HG02970 (cell line): ENCODE data around the gene CXCL1.

Source experiments
- ATAC-seq: cut with Tn5 transposase; IDR thresholded peaks from one replicate; pipeline ENCODE4 v1.9.1; 2021; ENCODE audit warnings: mild to moderate bottlenecking, moderate library complexity, moderate number of reproducible peaks; ENCODE audit not compliant: unreplicated experiment, low FRiP score

Gene CXCL1

GRCh38 chr4:73850261-73850970, 18.8 kb upstream of the CXCL1 start:
- ATAC-seq = no peak

GRCh38 chr4:73851293-73851692, 17.9 kb upstream of the CXCL1 start:
- ATAC-seq = no peak

DNA sequence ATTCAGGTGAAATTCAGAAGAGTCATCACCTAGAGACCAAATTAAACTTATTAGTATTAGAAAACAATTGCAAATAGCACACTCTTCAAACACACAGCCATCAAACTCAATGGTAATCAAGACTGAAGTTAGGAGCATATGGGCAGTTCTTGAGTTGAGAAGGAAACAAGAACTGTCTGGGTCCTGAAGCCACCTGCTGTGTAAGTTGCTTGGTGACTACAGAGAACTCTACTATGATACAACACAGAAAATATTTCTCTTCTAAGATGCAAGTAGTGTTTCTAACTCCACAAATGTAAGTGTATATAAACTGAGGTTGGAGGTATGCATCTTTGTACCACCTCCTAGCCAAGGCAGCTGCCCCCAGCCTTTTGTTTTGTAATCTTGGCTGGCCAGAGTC, 16.4 kb upstream of the CXCL1 start:
- ATAC-seq = no peak

DNA sequence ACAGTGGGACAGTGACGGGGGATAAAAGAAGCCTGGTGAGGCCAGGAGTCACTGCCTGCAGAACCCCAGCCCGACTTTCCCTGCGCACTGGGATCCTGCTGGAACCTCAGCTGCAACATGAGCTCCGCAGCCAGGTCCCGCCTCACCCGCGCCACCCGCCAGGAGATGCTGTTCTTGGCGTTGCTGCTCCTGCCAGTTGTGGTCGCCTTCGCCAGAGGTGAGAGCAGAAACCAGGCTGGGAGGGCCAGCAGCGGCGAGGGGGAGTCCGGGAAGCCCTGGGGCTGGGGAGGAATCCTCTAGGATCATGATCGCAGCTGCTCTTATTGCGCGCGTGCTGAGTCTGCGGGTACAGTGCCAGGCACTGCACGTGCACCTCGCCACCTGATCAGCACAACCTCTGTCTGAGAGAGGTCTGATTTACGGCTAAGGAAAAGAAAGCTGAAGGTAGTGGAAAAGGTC, 15.9 kb upstream of the CXCL1 start, which contains the start of gene PF4V1:
Gene PF4V1, plus strand, starts transcription at position 51 of the 459 bp plus-strand sequence. Its CDS starts 67 bp downstream, at position 118.
- ATAC-seq = no peak

- ATAC-seq = no peak
Measured at GRCh38 chr4:73853718-73854473, 15.3 kb upstream of the CXCL1 start.

GRCh38 chr4:73855406-73855805, 13.8 kb upstream of the CXCL1 start:
- no peak for ATAC-seq

DNA sequence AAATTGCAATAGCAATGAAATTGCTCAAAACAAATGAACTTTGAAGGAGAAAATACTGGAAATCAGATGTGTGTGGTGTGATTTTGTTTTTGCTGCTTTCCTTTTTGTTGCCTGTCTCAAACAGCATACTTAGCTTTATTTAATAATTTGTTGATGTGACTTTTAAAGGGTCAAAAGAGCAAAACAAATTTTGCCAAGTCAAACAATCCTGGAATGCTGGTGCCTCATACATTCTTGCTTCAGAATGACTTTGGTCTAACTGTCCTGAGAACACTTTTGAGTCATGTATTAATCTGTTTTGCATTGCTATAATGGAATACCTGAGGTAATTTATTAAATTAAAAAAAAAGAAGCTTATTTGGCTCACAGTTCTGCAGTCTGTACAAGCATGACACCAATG, 12.7 kb upstream of the CXCL1 start:
- ATAC-seq = no peak

- ATAC-seq = no peak
Measured at GRCh38 chr4:73859614-73860088, 9.5 kb upstream of the CXCL1 start.

GRCh38 chr4:73860181-73860580, 9.0 kb upstream of the CXCL1 start:
- no peak for ATAC-seq

DNA sequence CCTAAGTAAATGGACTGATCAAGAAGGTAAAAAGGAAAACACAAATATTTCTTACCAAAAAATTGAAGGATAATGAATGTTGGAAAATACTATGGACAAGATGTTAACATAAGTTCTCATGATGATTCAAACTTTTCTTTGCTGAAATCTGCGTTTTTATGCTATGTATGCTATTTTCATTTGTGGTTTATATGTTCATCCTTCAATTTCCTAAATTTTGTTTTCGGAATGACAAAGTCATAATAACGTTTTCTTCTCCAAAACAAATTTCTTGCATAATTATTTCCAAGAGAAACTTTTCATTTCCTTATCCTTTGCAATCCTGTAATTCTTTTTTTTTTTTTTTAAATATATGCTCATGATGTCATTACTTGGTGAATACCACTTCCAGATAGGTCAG, 8.3 kb upstream of the CXCL1 start:
- ATAC-seq = no peak

DNA sequence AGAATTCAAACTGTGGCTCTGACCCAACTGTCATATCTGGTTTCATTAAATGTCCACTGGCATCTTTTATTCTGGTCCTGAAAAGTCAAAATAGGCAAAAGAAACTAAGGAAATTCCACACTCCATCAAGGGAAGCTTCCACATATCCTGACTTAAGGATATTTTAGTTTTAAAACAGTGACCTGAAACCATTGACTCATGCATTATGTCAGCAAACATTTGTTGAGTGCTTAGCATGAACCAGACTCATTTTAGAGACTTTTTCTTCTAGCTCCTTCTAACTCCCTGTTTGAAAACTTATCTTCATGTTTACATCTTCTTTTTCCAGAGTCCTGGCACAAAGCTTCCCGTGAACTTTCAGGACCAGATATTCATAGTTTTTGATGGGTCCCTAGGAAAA, 6.9 kb upstream of the CXCL1 start:
- ATAC-seq = no peak

- no peak for ATAC-seq
Measured at GRCh38 chr4:73864365-73864764, 4.8 kb upstream of the CXCL1 start.

DNA sequence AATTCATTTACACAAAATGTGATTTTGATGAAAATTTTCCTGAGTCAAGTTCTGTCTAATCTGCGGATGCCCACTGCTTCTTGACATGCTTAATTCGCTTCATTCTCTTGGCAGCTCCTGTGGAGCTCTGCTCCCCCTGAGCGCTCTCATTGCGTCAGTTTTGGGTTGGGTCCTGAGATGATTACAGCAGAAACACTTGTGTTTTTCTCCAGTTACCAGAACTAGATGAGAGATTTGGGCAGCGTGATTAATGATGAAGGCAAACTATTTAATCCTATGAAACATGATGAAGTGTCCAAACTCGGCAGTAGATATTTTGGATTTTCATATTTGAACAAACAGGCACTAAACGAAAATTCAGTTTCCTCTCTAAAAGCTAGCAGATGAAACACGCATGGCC, 4.2 kb upstream of the CXCL1 start:
- ATAC-seq = no peak

- no peak for ATAC-seq
Measured at GRCh38 chr4:73865431-73866096, 3.6 kb upstream of the CXCL1 start.

DNA sequence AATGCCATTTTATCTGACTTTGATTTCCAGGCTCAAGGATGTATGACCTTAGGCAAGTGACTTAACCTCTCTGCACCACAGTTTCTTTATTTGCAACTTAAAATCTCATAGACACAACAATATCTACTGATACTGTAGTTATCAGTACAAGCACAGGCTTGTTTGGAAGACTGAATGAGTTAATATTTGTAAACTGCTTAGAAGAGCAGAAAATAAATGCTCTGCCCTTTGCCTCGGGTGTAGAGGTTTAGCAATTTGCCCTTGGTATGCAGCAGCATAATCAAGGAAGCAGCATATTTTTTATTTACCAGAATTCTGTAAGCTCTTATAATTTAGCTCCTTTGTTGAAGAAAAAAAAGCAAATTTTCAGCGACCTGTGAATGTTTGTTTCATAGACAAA, 2.9 kb upstream of the CXCL1 start:
- ATAC-seq = no peak

DNA sequence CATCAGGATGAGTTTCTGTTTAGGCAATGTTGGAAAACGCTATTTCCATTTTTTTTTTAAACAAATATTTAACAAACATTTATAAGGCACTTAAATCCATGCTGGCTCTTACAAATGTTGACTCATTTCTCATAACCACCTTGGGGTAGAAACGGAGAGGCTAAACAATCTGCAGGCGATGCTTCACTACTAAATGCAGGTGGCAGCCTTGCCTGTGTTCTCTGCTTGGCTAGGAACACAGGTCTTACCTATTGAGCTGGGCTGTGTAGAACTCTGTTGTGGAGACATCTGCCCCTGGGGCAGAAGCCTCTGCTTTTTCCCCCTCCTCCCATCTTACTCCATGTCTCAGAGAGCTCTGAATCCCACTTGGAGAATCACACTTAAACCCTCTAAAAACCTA, 1.4 kb upstream of the CXCL1 start:
- ATAC-seq = no peak

DNA sequence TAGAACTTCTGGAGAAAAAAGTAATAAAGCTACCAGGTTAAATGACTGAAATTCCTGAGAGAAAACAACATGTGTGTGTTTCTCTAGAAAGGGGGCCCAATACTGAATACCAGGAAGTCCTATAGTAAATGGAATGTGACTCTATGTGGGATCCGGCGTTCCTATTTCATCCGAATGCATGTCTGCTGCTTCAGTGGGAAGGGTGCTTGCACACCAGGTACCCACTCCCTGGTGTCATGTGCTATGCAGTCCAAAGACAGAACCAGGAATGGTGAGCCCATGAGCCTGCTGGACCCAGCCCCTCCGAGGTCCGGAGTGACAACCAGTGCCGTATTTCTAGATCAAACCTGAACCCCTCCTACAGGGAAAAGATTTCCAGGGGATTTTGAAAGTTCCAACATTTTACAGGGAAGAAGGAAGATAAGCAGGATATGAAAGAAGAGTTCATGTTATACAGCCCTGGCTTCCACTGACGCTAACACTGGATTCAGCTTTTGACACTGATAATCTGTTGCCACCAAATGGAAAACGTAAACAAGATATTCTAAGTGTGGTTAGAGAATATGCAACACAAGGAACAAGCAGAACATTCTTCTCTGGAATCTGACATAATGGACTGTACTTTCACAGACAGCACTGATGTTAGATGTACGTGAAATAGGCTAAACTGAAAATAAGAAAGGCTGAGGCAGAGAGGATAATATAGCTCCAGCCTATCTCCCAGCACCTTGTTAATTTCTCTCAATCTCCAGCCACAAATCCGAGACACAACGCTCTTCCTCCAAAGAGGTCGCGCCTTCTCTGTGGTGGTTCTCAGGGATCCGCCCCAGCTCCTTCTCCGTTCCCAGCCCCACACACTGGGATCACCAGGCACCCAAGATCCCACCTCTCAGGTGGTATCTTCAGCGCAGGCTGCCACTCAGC, 725 bp upstream of the CXCL1 start:
- no peak for ATAC-seq

DNA sequence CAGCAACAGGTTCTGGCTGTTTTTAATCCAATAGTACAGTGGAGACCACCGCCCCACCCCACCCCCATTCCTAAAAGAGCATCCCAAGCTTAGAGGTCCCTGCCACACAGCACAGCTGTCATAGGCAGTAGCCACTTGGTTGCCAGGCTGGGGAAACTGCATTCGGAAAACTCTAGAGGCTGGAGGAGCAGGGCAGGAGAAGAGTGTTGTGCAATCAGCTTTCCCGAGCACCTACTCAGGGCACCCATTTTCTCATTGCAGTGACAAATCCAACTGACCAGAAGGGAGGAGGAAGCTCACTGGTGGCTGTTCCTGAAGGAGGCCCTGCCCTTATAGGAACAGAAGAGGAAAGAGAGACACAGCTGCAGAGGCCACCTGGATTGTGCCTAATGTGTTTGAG, 1.1 kb downstream of the CXCL1 start:
- no peak for ATAC-seq

DNA sequence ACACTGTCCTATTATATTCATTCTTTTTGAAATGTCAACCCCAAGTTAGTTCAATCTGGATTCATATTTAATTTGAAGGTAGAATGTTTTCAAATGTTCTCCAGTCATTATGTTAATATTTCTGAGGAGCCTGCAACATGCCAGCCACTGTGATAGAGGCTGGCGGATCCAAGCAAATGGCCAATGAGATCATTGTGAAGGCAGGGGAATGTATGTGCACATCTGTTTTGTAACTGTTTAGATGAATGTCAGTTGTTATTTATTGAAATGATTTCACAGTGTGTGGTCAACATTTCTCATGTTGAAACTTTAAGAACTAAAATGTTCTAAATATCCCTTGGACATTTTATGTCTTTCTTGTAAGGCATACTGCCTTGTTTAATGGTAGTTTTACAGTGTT, 1.6 kb downstream of the CXCL1 start:
- no peak for ATAC-seq
